NCI-H1105 treated with DMSO at 0.1 percent for 48 hours (cell line): ENCODE results near the gene C19orf44.
"Not testable (repeated sequence)": the region's sequence is repeated elsewhere in the genome, so short reads cannot be mapped to it uniquely, and the experiment has no call there.

ENCODE experiments used
- DNase-seq: peaks from one replicate; lab custom pipeline; 2025; lab: John Stamatoyannopoulos, UW

C19orf44 gene

GRCh38 chr19:16467581-16467980, 28.6 kb upstream of the C19orf44 start:
- DNase-seq: no peak

DNA sequence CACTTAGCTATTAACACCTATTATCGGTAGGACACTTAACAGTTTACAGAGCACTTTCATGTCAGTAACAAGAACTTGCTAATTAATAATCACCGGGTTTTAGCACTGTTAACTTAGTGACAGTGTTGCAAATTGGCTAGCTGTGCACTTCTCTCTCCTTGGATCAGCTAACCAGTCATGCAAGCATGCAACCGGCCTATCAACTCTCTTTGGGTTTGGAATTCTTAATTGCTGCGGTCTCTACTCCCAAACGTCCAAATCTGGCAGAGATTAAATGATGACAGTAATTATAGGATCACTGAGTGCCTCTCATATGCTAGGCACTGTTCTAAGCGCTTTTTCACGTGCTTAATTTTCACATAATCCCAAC, 25.7 kb upstream of the C19orf44 start:
- peak; percentile 29 for DNase-seq

- no peak for DNase-seq
Measured at GRCh38 chr19:16470911-16471811, 25.0 kb upstream of the C19orf44 start.

DNA sequence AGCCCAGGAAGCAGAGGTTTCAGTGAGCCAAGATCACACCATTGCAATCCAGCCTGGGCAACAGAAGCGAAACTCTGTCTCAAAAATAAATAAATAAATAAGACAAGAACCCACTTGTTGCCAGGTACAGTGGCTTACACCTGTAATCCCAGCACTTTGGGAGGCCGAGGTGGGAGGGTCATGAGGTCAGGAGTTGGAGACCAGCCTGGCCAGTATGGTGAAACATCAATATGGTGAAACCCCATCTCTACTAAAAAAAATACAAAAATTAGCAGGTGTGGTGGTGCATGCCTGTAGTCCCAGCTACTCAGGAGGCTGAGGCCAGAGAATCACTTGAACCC, 23.7 kb upstream of the C19orf44 start:
- not testable (repeated sequence) for DNase-seq

DNA sequence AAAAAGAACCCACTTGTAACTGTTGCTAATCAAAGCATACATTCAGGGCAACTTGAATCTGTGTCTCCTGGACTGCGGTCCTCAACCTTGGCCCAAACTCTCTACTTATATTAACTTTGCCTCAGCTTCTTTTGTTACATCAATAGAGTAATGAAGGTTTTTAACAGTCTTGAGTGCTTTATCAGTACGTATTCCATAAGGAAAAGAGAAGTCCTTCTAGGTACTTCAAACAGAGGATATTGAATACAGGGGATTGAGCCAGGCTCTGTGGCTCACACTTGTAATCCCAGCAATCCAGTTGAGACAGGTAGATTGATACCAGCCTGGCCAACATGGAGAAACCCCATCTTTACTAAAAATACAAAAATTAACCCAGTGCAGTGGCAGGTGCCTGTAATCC, 23.2 kb upstream of the C19orf44 start:
- DNase-seq: no peak

- no peak for DNase-seq
Measured at GRCh38 chr19:16473875-16474392, 22.3 kb upstream of the C19orf44 start.

GRCh38 chr19:16476401-16476800, 19.8 kb upstream of the C19orf44 start:
- no peak for DNase-seq

DNA sequence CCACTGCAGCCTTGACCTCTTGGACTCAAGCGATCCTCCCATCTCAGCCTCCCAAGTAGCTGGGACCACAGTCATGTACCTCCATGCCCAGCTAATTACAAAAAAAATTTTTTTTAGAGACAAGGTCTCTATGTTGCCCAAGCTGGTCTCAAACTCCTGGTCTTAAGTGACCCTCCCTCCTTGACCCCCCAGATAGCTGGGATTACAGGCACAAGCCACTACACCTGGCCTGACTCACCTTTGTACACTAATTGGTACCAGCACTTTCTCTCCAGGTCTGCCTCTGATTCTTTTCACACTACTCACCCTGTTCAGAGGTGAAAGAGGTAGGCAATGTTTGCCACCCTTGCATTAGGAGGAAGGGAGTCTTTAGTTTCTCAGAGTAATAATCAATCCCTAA, 18.9 kb upstream of the C19orf44 start:
- no peak for DNase-seq

DNA sequence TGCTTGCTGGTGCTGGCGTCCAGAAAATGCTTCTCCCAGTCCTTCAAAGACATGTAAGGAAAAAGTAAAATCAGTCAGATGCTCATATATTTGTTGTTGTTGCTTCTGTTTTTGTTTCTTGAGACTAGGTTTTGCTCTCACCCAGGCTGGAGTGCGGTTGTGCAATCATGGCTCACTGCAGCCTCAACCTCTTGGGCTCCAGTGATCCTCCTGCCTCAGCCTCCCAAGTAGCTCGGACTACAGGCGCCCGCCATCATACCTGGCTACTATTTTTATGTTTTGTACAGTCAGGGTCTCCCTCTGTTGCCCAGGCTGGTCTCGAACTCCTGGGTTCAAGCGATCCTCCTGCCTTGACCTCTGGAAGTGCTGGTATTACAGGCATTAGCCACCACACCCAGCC, 13.4 kb upstream of the C19orf44 start:
- no peak for DNase-seq

- not testable (repeated sequence) for DNase-seq
Measured at GRCh38 chr19:16486476-16486875, 9.7 kb upstream of the C19orf44 start.

GRCh38 chr19:16496613-16496983, 404 bp downstream of the C19orf44 start:
- DNase-seq: no peak

GRCh38 chr19:16497042-16497441, 848 bp downstream of the C19orf44 start:
- DNase-seq: no peak

- no peak for DNase-seq
Measured at GRCh38 chr19:16497837-16498236, 1.6 kb downstream of the C19orf44 start.

DNA sequence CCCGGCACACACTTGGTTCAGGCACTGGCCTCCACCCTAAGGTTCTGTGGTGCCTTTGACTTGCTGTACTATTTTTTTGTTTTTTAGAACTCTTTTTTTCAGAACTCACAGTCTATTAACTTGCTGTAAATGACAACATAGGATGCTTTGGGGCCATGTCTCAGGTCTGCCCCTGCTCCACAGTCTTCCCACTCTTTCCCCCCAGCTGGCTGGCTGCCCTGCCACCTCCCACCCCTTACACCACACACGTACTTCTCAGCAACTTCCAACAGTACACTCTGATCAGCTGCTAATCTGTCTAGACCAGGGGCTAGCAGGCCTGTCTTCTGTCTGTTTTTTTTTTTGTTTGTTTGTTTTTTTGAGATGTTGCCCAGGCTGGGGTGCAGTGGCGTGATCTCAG, 8.1 kb downstream of the C19orf44 start:
- DNase-seq: no peak

DNA sequence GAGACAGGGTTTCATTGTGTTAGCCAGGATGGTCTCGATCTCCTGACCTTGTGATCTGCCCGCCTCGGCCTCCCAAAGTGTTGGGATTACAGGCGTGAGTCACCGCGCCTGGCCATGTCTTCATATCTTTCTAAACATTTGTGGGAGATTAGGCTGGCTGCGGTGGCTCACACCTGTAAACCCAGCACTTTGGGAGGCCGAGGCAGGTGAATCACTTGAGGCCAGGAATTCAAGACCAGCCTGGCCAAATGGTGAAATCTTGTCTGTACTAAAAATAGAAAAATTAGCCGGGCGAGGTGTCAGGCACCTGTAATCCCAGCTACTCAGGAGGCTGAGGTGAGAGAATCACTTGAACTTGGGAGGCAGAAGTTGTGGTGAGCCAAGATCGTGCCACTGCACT, 10.0 kb downstream of the C19orf44 start:
- DNase-seq: not testable (repeated sequence)

GRCh38 chr19:16506961-16507360, 10.8 kb downstream of the C19orf44 start:
- DNase-seq: no peak

DNA sequence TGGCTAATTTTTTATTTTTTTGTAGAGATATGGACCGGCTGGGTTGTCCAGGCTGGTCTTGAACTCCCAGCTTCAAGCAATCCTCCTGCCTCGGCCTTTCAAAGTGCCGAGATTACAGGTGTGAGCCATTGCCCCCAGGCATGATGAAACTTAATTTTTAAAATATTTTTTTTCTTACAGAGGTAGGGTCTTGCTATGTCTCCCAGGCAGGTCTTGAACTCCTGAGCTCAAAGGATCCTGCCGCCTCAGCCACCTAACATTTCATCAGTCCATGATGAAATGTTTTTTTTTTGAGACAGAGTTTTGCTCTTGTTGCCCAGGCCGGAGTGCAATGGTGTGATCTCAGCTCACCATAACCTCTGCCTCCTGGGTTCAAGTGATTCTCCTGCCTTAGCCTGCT, 12.4 kb downstream of the C19orf44 start:
- DNase-seq: no peak

DNA sequence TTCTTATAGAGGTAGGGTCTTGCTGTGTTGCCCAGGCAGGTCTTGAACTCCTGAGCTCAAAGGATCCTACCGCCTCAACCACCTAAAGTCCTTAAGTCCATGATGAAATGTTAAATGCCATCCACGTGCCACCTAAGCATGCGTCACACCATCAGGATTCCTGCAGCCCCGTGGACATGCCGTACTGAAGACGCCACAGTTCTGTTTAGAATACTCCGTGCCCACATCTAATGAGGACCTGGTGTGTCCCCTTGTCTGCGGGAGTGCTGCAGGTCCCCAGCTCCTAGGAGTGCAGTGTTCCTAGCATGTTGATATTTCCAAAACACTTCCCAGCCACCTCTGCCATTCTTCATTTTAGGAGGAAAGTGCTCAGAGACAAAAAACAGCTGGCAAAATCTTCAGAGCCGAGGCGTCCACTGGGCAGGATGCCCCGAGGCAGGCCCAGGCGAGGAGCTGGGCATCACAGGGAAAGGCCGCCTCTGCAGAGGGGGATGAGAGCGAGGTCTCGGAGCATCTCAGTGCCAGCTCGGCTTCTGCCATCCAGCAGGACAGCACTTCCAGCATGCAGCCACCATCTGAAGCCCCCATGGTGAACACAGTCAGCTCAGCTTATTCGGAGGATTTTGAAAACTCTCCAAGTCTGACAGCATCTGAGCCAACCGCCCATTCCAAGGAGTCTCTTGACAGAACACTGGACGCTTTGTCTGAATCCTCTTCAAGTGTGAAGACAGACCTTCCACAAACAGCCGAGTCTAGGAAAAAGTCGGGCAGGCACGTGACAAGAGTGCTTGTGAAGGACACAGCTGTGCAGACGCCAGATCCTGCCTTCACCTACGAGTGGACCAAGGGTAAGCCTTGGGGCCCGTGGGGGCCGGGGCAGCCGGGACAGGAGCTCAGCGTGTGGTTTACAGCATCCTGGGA, 13.2 kb downstream of the C19orf44 start:
- no peak for DNase-seq

DNA sequence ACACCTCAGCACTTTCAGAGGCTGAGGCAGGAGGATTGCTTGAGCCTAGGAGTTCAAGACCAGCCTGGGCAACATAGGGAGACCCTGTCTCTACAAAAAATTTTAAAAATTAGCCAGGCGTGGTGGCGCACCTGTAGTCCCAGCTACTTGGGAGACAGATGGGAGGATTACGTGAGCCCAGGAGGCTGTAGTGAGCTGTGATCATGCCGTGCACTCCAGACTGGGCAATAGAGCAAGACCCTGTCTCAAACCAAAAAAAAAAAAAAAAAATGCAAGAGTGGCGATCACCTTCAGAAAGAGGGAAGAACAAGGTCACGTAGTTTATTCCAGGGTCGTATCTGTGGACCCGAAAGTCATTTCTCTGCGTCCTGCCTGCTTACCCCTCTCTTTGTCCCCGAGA, 16.4 kb downstream of the C19orf44 start:
- not testable (repeated sequence) for DNase-seq

DNA sequence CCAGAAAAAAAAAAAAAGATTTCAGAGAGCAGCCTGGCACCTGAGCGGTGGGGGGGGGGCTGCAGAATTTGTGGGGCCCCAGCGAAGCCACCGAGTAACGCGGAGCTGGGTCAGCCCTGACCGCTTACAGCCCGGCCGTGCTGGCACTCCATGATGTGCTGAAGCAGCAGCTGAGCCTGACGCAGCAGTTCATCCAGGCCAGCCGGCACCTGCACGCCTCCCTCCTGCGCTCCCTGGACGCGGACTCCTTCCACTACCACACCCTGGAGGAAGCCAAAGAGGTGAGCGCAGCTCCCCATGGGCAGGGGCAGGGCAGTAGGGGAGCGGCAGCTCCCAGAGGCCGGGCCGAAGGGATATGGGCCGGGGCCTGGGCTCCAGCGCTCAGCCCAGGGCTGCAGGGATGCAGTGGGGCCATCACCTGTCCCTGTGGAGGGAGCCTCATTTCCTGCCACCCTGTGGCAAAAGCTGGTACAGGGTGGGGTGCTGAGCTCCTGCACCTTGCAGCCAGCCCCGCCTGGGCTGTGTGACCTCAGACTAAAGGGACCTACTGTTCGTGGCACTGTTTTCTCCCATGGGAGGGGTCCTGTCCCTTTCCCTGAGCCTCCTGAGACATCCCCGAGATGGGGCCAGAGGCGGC, 18.3 kb downstream of the C19orf44 start:
- DNase-seq: no peak

DNA sequence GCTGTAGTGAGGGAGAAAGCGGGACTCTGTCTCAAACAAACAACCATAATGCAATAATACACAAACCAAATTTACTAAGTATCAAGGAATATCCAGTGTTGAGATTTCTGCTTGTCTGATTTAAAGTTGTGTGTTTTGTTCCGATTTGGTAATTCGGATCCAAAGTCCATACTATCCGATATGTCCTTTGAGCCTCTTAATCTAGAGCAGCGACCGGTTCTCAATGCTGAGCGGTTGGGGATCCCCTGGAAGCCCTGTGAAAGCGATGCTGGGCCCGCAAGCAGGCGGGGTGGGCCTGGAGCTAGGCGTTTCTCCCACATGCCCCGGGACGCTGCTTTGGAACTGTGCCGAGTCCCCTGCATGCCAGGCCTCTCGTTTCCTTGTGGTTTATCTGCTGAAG, 20.2 kb downstream of the C19orf44 start:
- no peak for DNase-seq

DNA sequence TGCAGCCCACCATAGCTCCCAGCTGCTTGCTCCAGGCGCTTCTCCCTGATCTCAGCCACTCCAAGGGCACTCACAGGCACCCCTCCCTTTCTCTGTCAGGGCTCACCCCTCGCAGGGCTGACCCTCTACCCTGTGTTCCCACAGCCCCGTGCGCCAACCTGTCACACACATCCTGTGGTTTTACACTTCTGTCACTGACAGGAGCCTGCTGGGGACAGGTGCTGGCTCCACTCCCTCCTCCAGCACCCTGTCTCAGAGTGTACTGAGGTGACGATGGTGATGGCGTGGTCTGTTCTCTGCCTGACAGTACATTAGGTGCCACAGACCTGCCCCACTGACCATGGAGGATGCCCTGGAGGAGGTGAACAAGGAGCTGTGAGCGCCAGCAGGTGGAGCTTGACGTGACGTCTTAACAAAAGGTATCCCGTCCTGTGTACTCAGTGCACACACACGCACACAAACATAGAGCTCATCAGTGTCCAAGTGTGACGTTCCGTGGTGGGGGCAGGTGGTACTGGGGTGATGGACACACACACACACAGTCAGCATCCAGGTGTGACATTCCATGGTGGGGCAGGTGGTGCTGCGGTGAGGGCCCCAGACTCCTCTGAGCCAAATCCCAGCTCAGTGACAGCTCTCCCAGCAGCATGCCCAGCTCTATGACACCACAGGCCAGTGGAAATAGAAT, 20.9 kb downstream of the C19orf44 start:
- no peak for DNase-seq
